Peyer's patch (tissue), 4 donors: ENCODE measurements around the gene NRXN3.

Source experiments
- CTCF ChIP-seq, 6 experiments: fragments of 450-650 bp in 4 of 6; fragments of 200-600 bp in 2 of 6; sonication (generic) in 1 of 6; IDR thresholded peaks; one replicate each; pipeline ENCODE4 v1.5.1; 2017 to 2019; ENCODE audit warnings: antibody characterized with exemption in 6 of 6, mild to moderate bottlenecking in 3 of 6, moderate library complexity in 1 of 6
- POLR2A ChIP-seq, 2 donors: fragments of 450-650 bp; IDR thresholded peaks; one replicate each; pipeline ENCODE4 v1.5.1; 2017; ENCODE audit warnings: antibody characterized with exemption in 2 of 2, mild to moderate bottlenecking in 2 of 2, moderate library complexity in 2 of 2

GRCh38 chr14:79571366-79571765 is 1401.2 kb downstream of the NRXN3 start:
- TF ChIP-seq CTCF (IDR thresholded peaks at IDR 0.05) = no peak
- TF ChIP-seq POLR2A (IDR thresholded peaks at IDR 0.05) = no peak
